ENCODE data around the gene CARMIL3. TPM values are rescaled to one million over a fixed set of nuclear protein-coding genes. Genes with fewer than 3 reads are reported as not detected.
"Not testable (repeated sequence)": the region's sequence is repeated elsewhere in the genome, so short reads cannot be mapped to it uniquely, and the experiment has no call there.

CARMIL3 gene
- polyA plus RNA-seq, 1 experiment: not detected

DNA sequence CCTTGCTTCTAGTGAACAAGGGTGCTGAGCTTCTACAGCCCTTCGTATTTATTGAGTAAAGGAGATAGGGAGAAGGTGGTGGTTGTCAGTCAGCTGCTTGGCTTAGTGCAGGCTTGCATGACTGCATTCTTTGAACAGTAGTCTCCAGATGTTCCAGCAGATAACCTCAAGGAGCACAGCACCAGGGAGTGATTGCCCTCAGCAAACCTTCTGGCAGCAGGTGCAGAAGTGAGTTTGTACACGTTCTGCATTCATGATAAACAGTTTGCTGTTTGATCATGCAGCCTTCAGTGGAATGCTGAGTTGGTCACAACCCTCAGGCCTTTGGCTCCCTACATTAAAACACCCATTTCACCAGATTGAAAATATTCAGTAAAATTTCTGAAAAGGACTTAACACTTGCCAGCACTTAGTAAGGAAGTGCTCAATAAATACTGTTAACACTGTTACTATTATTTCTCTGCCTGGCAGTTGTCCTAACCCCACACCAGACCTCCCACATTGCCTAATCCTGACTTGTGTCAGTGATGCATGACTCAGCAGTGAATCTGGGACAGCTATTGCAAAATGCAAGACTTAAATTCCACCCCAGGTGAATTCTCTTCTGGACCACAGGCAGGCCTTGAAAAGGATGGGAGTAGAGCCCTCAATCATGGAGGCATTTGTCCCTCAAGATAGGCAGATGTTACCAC is 18.9 kb upstream of the CARMIL3 start:
- DNase-seq (ENCODE audit: low read depth, low spot score): no peak
- H3K27ac ChIP-seq (ENCODE audit: low read depth, low read length): no peak overlapping the region
- no peak for TF ChIP-seq CTCF (IDR thresholded peaks at IDR 0.05; ENCODE audit: low read depth, low read length)
- no peaks in the 10 kb centered on the region for H3K27me3 ChIP-seq (ENCODE audit: control insufficient read depth, insufficient read depth, low read length)
- peaks cover 8% of the 10 kb centered on the region for H3K9me3 ChIP-seq (ENCODE audit: control insufficient read depth, insufficient read depth, low read length)
- CTCF ChIA-PET: interaction anchor here (1.3 kb wide), 1 partner anchor 76 kb away, joined by 4 read pairs; no protein-coding TSS in a partner anchor
- H3K4me3 ChIP-seq (ENCODE audit: low read depth, low read length): no peak overlapping the region
- POLR2A ChIA-PET: interaction anchor here (0.7 to 0.8 kb wide), 2 partner anchors 11 to 61 kb away, joined by 3 to 4 read pairs; partner anchors contain the start of gene PCK2

DNA sequence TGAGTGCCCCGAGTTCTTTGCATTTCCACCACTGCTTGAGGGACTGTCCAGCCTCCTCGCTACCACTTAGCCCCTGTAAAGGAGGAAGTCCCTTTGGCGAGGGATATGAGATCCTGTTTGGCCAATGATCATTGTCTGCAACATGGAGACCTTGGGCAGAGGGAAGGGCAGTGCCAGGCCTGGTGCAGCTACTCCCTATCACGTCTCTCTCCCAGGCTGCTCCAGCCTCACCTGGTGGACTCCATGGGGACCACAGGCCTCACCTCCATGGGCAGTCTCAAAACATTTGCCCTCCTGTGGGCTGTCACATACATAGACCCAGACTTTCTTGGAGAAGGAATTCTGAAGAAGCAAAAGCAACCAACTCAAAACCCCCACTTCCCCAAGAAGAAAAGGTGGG is 16.0 kb upstream of the CARMIL3 start:
- CTCF ChIA-PET: interaction anchor here (0.6 to 1.4 kb wide), 3 partner anchors 16 to 404 kb away, joined by 3 to 5 read pairs (median 3); partner anchors contain the start of gene CARMIL3
- H3K27ac ChIP-seq (ENCODE audit: low read depth, low read length); POLR2A ChIA-PET; H3K9me3 ChIP-seq (ENCODE audit: control insufficient read depth, insufficient read depth, low read length); DNase-seq (ENCODE audit: low read depth, low spot score); H3K27me3 ChIP-seq (ENCODE audit: control insufficient read depth, insufficient read depth, low read length): not testable (repeated sequence)
- peak overlapping the region; percentile 66 for H3K4me3 ChIP-seq (ENCODE audit: low read depth, low read length)

DNA sequence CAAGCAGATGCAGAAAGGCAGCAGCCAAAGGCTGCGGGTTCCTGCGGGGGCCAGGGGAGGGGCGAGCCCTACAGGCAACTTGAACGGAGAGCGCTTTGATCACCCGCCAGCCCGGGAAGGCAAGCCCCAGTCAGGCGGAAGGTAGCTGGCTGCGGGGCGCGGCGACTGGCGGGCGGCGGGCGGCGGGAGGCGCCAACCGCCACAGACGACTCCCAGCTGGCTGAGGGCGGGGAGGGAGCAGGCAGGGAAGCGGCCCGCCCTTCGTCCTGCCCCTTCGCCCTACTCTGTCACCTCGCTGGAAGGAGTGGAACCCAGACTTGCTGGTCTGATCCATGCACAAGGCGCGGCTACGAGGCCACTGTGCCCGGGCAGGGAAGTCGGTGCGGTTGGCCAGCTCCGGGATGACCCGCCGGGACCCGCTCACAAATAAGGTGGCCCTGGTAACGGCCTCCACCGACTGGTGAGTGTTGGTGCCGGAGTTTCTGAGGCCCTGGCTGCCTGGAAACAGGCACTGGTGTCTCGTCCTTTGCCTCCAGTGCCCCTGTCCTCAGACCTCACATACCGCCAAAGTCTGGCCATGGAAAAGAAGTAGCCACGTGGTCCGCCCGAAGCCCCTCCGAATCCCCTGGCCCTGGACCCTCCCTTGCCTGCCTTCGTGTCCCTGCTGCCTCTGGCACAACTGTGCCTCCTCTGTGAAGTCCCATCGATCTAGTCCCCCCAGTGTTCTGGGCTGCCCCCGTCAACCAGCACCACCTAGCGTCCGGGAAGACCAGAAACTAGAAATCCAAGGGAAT is 15.4 kb upstream of the CARMIL3 start:
- ChIA-PET POLR2A (no interaction called here), CTCF (interaction anchor here (0.6 to 1.4 kb wide), 3 partner anchors 16 to 404 kb away, joined by 3 to 5 read pairs (median 3); partner anchors contain the start of gene CARMIL3)
- no peak overlapping the region for H3K27ac ChIP-seq (ENCODE audit: low read depth, low read length)
- no peaks in the 10 kb centered on the region for H3K27me3 ChIP-seq (ENCODE audit: control insufficient read depth, insufficient read depth, low read length)
- peak overlapping the region; percentile 66 for H3K4me3 ChIP-seq (ENCODE audit: low read depth, low read length)
- TF ChIP-seq CTCF (IDR thresholded peaks at IDR 0.05; ENCODE audit: low read depth, low read length): peak; percentile 84
- no peak for DNase-seq (ENCODE audit: low read depth, low spot score)
- H3K9me3 ChIP-seq (ENCODE audit: control insufficient read depth, insufficient read depth, low read length): peaks cover 8% of the 10 kb centered on the region

- H3K27me3 ChIP-seq (ENCODE audit: control insufficient read depth, insufficient read depth, low read length); H3K4me3 ChIP-seq (ENCODE audit: low read depth, low read length); H3K27ac ChIP-seq (ENCODE audit: low read depth, low read length); CTCF ChIA-PET; POLR2A ChIA-PET; DNase-seq (ENCODE audit: low read depth, low spot score); H3K9me3 ChIP-seq (ENCODE audit: control insufficient read depth, insufficient read depth, low read length): not testable (repeated sequence)
These were observed 14.7 kb upstream of the CARMIL3 start for GRCh38 chr14:24036963-24037657.

- Histone ChIP-seq H3K27ac (ENCODE audit: low read depth, low read length) (no peak overlapping the region), H3K4me3 (ENCODE audit: low read depth, low read length) (no peak overlapping the region), H3K9me3 (ENCODE audit: control insufficient read depth, insufficient read depth, low read length) (peaks cover 3% of the 10 kb centered on the region), H3K27me3 (ENCODE audit: control insufficient read depth, insufficient read depth, low read length) (no peaks in the 10 kb centered on the region)
- no peak for DNase-seq (ENCODE audit: low read depth, low spot score)
- POLR2A ChIA-PET: no interaction called here
- CTCF ChIA-PET: no interaction called here
- no peak for TF ChIP-seq CTCF (IDR thresholded peaks at IDR 0.05; ENCODE audit: low read depth, low read length)
These were observed 14.2 kb upstream of the CARMIL3 start for GRCh38 chr14:24037658-24038037.

Measured in AG04450 (cell line).